HG02623 (cell line): Measurements from ENCODE around the gene GNLY.
A peak's percentile ranks its signal among the peaks of the same experiment; 100 is the strongest.
"Not testable (repeated sequence)": the region's sequence is repeated elsewhere in the genome, so short reads cannot be mapped to it uniquely, and the experiment has no call there.

ENCODE experiments used
- ATAC-seq: cut with Tn5 transposase; IDR thresholded peaks from one replicate; pipeline ENCODE4 v1.9.1; 2021; ENCODE audit warnings: moderate library complexity; ENCODE audit not compliant: unreplicated experiment

Gene GNLY

GRCh38 chr2:85663594-85664565 is 30.3 kb upstream of the GNLY start:
- no peak for ATAC-seq

GRCh38 chr2:85665264-85665937 is 28.8 kb upstream of the GNLY start:
- no peak for ATAC-seq

- no peak for ATAC-seq
Measured at GRCh38 chr2:85666016-85666415, 28.1 kb upstream of the GNLY start.

GRCh38 chr2:85666435-85667316 is 27.5 kb upstream of the GNLY start:
- no peak for ATAC-seq

- no peak for ATAC-seq
Measured at GRCh38 chr2:85667561-85668008, 26.6 kb upstream of the GNLY start.

- no peak for ATAC-seq
Measured at GRCh38 chr2:85668009-85668856, 25.9 kb upstream of the GNLY start, which contains the start of gene SFTPB. Gene SFTPB, minus strand, starts transcription at chr2:85668199. Its CDS starts 16 bp downstream, at chr2:85668183.

GRCh38 chr2:85668857-85669142 is 25.4 kb upstream of the GNLY start:
- ATAC-seq, result no peak

GRCh38 chr2:85669549-85669948 is 24.6 kb upstream of the GNLY start:
- no peak for ATAC-seq

GRCh38 chr2:85670416-85670815 is 23.7 kb upstream of the GNLY start:
- ATAC-seq, result not testable (repeated sequence)

- ATAC-seq, result no peak
Measured at GRCh38 chr2:85672456-85672855, 21.7 kb upstream of the GNLY start.

- ATAC-seq, result no peak
Measured at GRCh38 chr2:85673716-85674375, 20.3 kb upstream of the GNLY start.

GRCh38 chr2:85674417-85674816 is 19.7 kb upstream of the GNLY start:
- ATAC-seq, result no peak

- no peak for ATAC-seq
Measured at GRCh38 chr2:85675427-85675826, 18.7 kb upstream of the GNLY start.

GRCh38 chr2:85675866-85676548 is 18.2 kb upstream of the GNLY start:
- no peak for ATAC-seq

GRCh38 chr2:85678377-85678776 is 15.8 kb upstream of the GNLY start:
- ATAC-seq, result no peak

GRCh38 chr2:85678794-85679672 is 15.1 kb upstream of the GNLY start:
- ATAC-seq, result peak; percentile 79

- no peak for ATAC-seq
Measured at GRCh38 chr2:85680707-85681371, 13.3 kb upstream of the GNLY start.

GRCh38 chr2:85681372-85681763 is 12.8 kb upstream of the GNLY start:
- no peak for ATAC-seq
